Pancreas (tissue), 10 donors: ENCODE data around the gene HADHB. TPM values are rescaled to one million over a fixed set of nuclear protein-coding genes. Genes with fewer than 3 reads are reported as not detected.
A peak's percentile ranks its signal among the peaks of the same experiment; 100 is the strongest.

Experiments used
- ATAC-seq, 4 donors: fragments of 200-7000 bp; cut with Tn5 transposase; one replicate each; pipeline versions ENCODE4 v1.8.0 to v1.9.1; 2020; ENCODE audit warnings: mild to moderate bottlenecking in 4 of 4, moderate library complexity in 4 of 4
- DNase-seq, 6 donors: peaks; one replicate each; pipeline ENCODE4 v3.0.0-alpha.2; 2020
- FAIRE-seq: peaks from 2 replicates; lab custom pipeline; 2012; peaks lifted over from hg19 to GRCh38; lab: Jason Lieb, UNC
- H3K27ac ChIP-seq, 4 donors: fragments of 200-600 bp; sonication (generic); 1 replicate in 3 of 4; 2 replicates in 1 of 4; pipeline versions ENCODE4 v1.5.0 to v1.8.0; 2020
- H3K27me3 ChIP-seq, 4 donors: fragments of 200-600 bp; one replicate each; pipeline ENCODE4 v1.8.0; 2021
- H3K36me3 ChIP-seq, 3 donors: fragments of 200-600 bp; sonication (generic) in 1 of 3; one replicate each; pipeline versions ENCODE4 v1.5.0 to v1.8.0; 2020 to 2021
- H3K4me1 ChIP-seq, 3 donors: fragments of 200-600 bp; one replicate each; pipeline ENCODE4 v1.8.0; 2021
- H3K4me3 ChIP-seq, 4 donors: fragments of 200-600 bp; sonication (generic) in 2 of 4; one replicate each; pipeline versions ENCODE4 v1.5.0 to v1.8.0; 2020 to 2021
- H3K9me3 ChIP-seq, 4 donors: fragments of 200-600 bp; one replicate each; pipeline ENCODE4 v1.8.0; 2021
- CTCF ChIP-seq, 4 donors: fragments of 200-600 bp; sonication (generic) in 3 of 4; IDR thresholded peaks; one replicate each; pipeline versions ENCODE4 v1.5.0 to v1.8.0; 2021; ENCODE audit warnings: antibody characterized with exemption in 4 of 4
- WGBS, 2 donors: extraction: QIAGEN DNeasy Blood & Tissue Kit; methylation state at CpG; one replicate each; pipeline ENCODE4 v1.1.7; 2013; 5-methylcytosine and 5-hydroxymethylcytosine counted together
- intact Hi-C, 3 donors: fragments of 100-400 bp; cut with DNase I; formaldehyde crosslinking; loops; one replicate each; pipeline versions ENCODE4 v1.11.1 to v1.14.2; 2022
- polyA plus RNA-seq, 2 donors: library from polyadenylated mRNA; stranded (reverse); fragments of 200-250 nt; gene quantifications; one replicate each; pipeline ENCODE4 v1.2.3, GENCODE V29; 2013
- total RNA-seq, 6 donors: library from RNA; stranded (reverse); fragmentation: NEBNext Ultra II Directional in 4 of 6; extraction: Animal tissue kit (Norgen Biotek cat#: 25700) in 4 of 6; gene quantifications; one replicate each; pipeline versions ENCODE4 v1.2.1 to v1.2.4, GENCODE V29; 2021 to 2023
- donor health status: healthy with polysubstance abuse.
- donor health status: DM: no; HTN: no; CAD: no; lungs with moderate emphysema.
- donor health status: DM: no; HTN: no; CAD: no.
- donor health status: control.
- donor health status: control.
- donor health status: Bipolar disorder and iron deficiency.
- donor health status: DM: yes; HTN: yes; CAD: no.
- donor health status: DM: no; HTN: no; CAD: no.
- donor health status: DM: no; HTN: no; CAD: no.
- donor health status: DM: yes; HTN: yes; CAD: no.

HADHB gene
- total and polyA plus RNA-seq, 8 donors = 36.3 to 76.8 (median 60.2) TPM

- ATAC-seq = no peak
- TF ChIP-seq CTCF (IDR thresholded peaks at IDR 0.05) = no peak
- no peak for FAIRE-seq
- peak overlapping the region in 3 of 4 donors; percentile 60 to 93 (median 65) for H3K27ac ChIP-seq
- intact Hi-C loops = no loop called here
- peaks cover 33 to 57% (median 38%) of the 10 kb centered on the region in 3 donors for H3K4me1 ChIP-seq
- no peaks in the 10 kb centered on the region for H3K9me3 ChIP-seq
- H3K4me3 ChIP-seq = peak overlapping the region in 1 of 4 donors; percentile 89
- no peaks in the 10 kb centered on the region for H3K27me3 ChIP-seq
- H3K36me3 ChIP-seq = peaks cover 0 to 8% (median 5%) of the 10 kb centered on the region in 3 donors
- 41 to 48% methylated on average over 6 of the region's 6 CpGs for WGBS, 2 donors
- no peak for DNase-seq
These were observed 2.8 kb upstream of the HADHB start for GRCh38 chr2:26241928-26242436.

- Histone ChIP-seq H3K27ac (peak overlapping the region; percentile 93 to 99 (median 98)), H3K4me1 (peaks cover 27 to 48% (median 38%) of the 10 kb centered on the region in 3 donors), H3K36me3 (no peaks in the 10 kb centered on the region), H3K9me3 (no peaks in the 10 kb centered on the region), H3K4me3 (peak overlapping the region; percentile 54 to 91 (median 88)), H3K27me3 (no peaks in the 10 kb centered on the region)
- WGBS, 2 donors = 0 to 1% methylated on average over 22 of the region's 22 CpGs
- intact Hi-C loops = no loop called here
- TF ChIP-seq CTCF (IDR thresholded peaks at IDR 0.05) = no peak
- FAIRE-seq (no peak), ATAC-seq (peak in 1 of 4 donors; percentile 2), DNase-seq (no peak)
These were observed 1.1 kb upstream of the HADHB start for GRCh38 chr2:26243470-26244308.

- H3K4me3 ChIP-seq = peak overlapping the region; percentile 54 to 91 (median 88)
- FAIRE-seq = no peak
- peak; percentile 14 to 45 (median 36) for ATAC-seq
- no peaks in the 10 kb centered on the region for H3K36me3 ChIP-seq
- H3K4me1 ChIP-seq = peaks cover 19 to 39% (median 26%) of the 10 kb centered on the region in 3 donors
- peak overlapping the region; percentile 93 to 99 (median 98) for H3K27ac ChIP-seq
- H3K27me3 ChIP-seq = no peaks in the 10 kb centered on the region
- no peak for TF ChIP-seq CTCF (IDR thresholded peaks at IDR 0.05)
- WGBS, 2 donors = 0 to 1% methylated on average over 21 of the region's 21 CpGs
- intact Hi-C loops = no loop called here
- H3K9me3 ChIP-seq = no peaks in the 10 kb centered on the region
- peak in 1 of 6 donors; percentile 58 for DNase-seq
These were observed 543 bp downstream of the HADHB start for GRCh38 chr2:26245231-26245732.

GRCh38 chr2:26245810-26246209 is 1.1 kb downstream of the HADHB start:
- WGBS, 2 donors = 11% methylated on average over 3 of the region's 3 CpGs
- no peak for TF ChIP-seq CTCF (IDR thresholded peaks at IDR 0.05)
- Histone ChIP-seq H3K4me3 (peak overlapping the region in 3 of 4 donors; percentile 54 to 89 (median 88)), H3K36me3 (no peaks in the 10 kb centered on the region), H3K27me3 (no peaks in the 10 kb centered on the region), H3K4me1 (peaks cover 16 to 34% (median 21%) of the 10 kb centered on the region in 3 donors), H3K9me3 (no peaks in the 10 kb centered on the region), H3K27ac (peak overlapping the region in 1 of 4 donors; percentile 93)
- ATAC-seq = no peak
- intact Hi-C loops = no loop called here
- no peak for FAIRE-seq
- no peak for DNase-seq
